ENCODE measurements around the gene SHMT2.

GRCh38 chr12:57205186-57205585 is 24.3 kb upstream of the SHMT2 start:
- TF ChIP-seq FOXP2 (optimal IDR thresholded peaks at IDR 0.05; ENCODE audit: borderline replicate concordance, extremely low read depth, extremely low read length, insufficient read depth): no peak
- TF ChIP-seq TAF1 (IDR thresholded peaks at IDR 0.05; ENCODE audit: borderline replicate concordance, insufficient read depth, low read length): no peak
- TF ChIP-seq POLR2AphosphoS5 (IDR thresholded peaks at IDR 0.05; ENCODE audit: low read depth, low read length): no peak
- TF ChIP-seq SIN3A (IDR thresholded peaks at IDR 0.05; ENCODE audit: borderline replicate concordance, insufficient read depth, low read length): no peak

All from PFSK-1 (cell line).